GM12892 (cell line): Measurements from ENCODE around the gene SPATA13.

Experiments used
- DNase-seq: peaks from one replicate; pipeline ENCODE4 v3.0.0; 2011; ENCODE audit not compliant: insufficient read length
- FAIRE-seq: peaks from 2 replicates; lab custom pipeline; 2011; peaks lifted over from hg19 to GRCh38; lab: Jason Lieb, UNC
- POLR2A ChIP-seq: IDR thresholded peaks from 2 replicates; pipeline ENCODE4 v1.6.1; 2011; ENCODE audit warnings: low read depth, low read length, control low read depth
- POLR2AphosphoS5 ChIP-seq: IDR thresholded peaks from 2 replicates; pipeline ENCODE4 v1.6.1; 2011; ENCODE audit warnings: low read depth, low read length, control low read depth
- TAF1 ChIP-seq: IDR thresholded peaks from 2 replicates; pipeline ENCODE4 v1.6.1; 2011; ENCODE audit warnings: low read depth, mild to moderate bottlenecking, control low read depth, low read length, borderline replicate concordance

SPATA13 gene

DNA sequence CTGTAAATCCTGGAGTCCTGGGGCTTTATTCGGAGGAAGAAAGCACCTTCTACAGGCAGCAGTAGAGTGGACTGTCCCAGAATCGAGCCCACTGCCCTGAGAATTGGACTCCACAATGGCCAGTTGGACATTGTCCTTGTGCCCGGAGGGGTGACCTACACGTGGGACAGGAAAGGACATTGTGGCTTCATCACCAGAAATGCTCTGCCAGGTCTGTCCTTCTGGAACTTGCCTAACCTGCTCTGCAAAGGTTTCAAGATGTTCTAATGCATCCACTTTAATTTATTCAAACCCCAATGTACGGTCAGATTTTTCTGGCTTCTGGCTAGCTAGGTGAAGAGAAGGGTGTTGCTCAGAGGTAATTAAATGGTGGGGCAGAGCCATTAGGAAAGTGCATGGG, 32.4 kb upstream of the SPATA13 start:
- DNase-seq: no peak
- TF ChIP-seq TAF1: no peak
- no peak for TF ChIP-seq POLR2A
- TF ChIP-seq POLR2AphosphoS5: no peak
- FAIRE-seq: no peak

DNA sequence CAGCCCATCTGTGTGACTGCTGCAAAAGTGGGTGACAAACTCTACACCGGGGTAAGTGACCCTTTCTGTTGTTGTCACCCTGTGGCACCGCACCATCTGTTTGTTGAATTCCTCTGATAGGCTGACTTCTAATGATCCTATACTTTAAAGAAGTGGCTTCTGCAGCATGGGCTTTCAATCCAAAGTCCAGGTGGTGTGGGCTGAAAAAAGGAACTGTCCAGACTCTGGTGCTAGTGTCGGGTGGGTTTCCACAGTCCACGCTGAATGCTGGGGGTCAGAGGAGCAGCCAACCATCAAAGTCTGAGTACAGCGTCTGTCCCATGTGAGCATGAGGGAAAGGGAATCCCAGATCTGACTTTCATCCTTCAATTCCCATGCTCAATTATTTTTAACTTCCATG, 31.6 kb upstream of the SPATA13 start:
- no peak for DNase-seq
- no peak for TF ChIP-seq TAF1
- TF ChIP-seq POLR2A: no peak
- no peak for TF ChIP-seq POLR2AphosphoS5
- FAIRE-seq: no peak

GRCh38 chr13:24129914-24130774, 30.4 kb upstream of the SPATA13 start:
- DNase-seq: no peak
- no peak for FAIRE-seq
- no peak for TF ChIP-seq TAF1
- TF ChIP-seq POLR2A: no peak
- TF ChIP-seq POLR2AphosphoS5: no peak

- FAIRE-seq (no peak), DNase-seq (no peak)
- no peak for TF ChIP-seq POLR2AphosphoS5
- TF ChIP-seq POLR2A: no peak
- TF ChIP-seq TAF1: no peak
Measured at GRCh38 chr13:24131749-24132148, 28.8 kb upstream of the SPATA13 start.

GRCh38 chr13:24133021-24133795, 27.3 kb upstream of the SPATA13 start:
- FAIRE-seq: no peak
- DNase-seq: no peak
- TF ChIP-seq TAF1: no peak

DNA sequence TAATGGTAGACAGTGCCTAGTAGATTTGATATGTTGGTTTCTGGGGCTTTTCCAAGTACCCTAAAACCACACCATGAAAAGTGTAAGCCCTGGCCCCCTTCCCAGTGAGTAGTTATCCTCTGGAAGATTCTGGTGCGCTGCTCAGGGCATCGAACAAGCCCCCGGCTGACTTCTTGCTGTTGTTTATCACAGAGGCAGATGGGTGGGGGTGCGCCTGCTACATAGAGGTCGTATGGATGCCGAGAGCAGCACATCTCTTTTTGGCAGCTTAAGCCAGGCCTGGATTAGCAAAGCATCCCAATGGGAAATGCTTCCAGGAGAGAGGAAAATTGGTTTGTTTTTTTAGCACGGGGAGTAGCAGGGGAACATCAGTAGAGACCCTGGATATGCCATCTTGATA, 26.3 kb upstream of the SPATA13 start:
- DNase-seq (no peak), FAIRE-seq (no peak)
- TF ChIP-seq POLR2A (no peak), POLR2AphosphoS5 (no peak), TAF1 (no peak)

DNA sequence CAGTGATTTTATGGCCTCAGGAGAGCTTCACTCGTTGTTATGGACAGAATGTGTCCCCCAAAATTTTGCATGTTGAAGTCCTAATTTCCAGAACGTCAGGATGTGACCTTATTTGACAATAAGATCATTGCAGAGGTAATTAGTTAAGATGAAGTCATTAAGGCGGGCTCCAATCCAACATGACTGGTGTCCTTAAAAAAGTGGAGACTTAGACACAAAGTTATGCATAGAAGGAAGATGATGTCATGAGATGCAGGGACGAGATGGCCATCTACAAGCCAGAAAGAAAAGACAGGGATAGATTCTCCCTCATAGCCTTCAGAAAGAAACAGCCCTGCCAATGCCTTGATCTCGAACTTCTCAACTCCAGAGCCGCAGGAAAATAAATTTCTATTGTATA, 25.8 kb upstream of the SPATA13 start:
- FAIRE-seq (no peak), DNase-seq (no peak)
- no peak for TF ChIP-seq POLR2AphosphoS5
- no peak for TF ChIP-seq POLR2A
- no peak for TF ChIP-seq TAF1

DNA sequence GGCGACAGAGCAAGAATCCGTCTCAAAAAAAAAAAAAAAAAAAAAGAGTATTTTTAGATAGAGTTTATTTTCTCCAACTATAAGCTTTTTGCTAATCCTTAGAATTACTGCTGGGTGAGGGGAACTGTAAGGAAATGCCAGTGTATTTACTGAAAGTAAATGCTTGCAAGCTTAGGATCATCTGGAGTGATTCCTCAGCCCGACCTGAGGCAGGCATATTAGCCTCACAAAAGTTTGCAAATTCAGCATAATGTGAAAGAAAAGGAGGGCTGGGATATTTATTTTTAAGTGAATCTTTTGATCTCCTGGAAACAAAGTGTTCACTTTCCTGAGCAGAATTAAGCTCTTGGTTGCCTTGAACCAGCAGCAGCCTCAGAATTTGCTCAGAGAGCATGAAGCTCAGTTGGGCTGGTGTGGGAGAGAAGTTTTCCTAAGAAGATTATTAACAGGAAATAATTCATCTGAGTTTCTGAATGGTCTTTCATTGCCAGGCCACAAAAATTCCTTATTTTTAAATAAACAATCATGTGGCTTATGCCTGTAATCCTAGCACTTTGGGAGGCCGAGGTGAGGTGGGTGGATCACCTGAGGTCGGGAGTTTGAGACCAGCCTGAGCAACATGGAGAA, 24.7 kb upstream of the SPATA13 start:
- FAIRE-seq: no peak
- no peak for DNase-seq
- TF ChIP-seq POLR2AphosphoS5 (no peak), POLR2A (no peak), TAF1 (no peak)

GRCh38 chr13:24138911-24139310, 21.6 kb upstream of the SPATA13 start:
- DNase-seq (no peak), FAIRE-seq (no peak)
- no peak for TF ChIP-seq POLR2AphosphoS5
- TF ChIP-seq POLR2A: no peak
- TF ChIP-seq TAF1: no peak

- no peak for DNase-seq
- TF ChIP-seq TAF1 (no peak), POLR2AphosphoS5 (no peak), POLR2A (no peak)
- no peak for FAIRE-seq
Measured at GRCh38 chr13:24141333-24141910, 19.1 kb upstream of the SPATA13 start.

DNA sequence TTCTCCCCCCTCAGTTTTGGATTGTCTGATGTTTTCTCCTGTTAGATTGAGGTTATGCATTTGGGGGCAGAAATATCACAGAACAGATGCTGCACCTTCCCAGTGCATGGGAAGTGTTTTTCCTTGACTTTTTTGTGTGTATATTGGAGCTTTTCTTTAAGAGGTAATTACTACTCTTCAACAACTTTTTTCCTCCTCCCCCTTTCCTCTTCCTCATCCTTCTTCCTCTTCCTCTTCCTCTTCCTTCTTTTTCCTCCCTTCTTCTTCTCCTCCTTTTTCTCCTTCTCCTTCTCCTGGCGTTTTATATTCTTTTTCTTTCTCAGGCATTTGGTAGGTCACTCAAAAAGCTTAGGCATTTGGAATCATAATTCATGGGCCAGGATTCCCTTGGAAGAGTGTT, 18.1 kb upstream of the SPATA13 start:
- FAIRE-seq (no peak), DNase-seq (no peak)
- no peak for TF ChIP-seq TAF1
- no peak for TF ChIP-seq POLR2A
- no peak for TF ChIP-seq POLR2AphosphoS5

DNA sequence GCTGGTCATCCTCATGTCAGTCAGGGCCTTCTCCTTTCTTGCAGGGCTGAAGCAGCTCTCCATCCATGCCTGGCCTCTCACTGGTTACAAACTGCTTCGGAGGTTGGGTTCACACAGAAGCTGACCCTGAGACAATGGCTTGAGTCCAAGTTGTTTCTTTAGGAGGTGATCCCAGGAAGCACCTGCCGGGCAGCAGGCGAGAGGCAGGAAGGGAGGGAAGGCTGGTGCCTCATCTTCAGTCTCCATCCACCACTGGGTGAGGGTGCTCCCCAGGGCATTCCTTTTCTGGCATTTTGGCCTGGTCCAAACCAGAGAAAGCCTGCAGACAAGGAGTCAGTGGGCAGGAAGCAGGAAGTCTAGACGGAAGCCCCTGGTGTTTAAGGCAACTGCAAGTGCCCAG, 17.6 kb upstream of the SPATA13 start:
- FAIRE-seq: no peak
- no peak for DNase-seq
- TF ChIP-seq POLR2A: no peak
- no peak for TF ChIP-seq TAF1
- no peak for TF ChIP-seq POLR2AphosphoS5
